Thymus (tissue), 14 donors: Measurements from ENCODE around the gene ENPP3. TPM values are rescaled to one million over a fixed set of nuclear protein-coding genes. Genes with fewer than 3 reads are reported as not detected.
A peak's percentile ranks its signal among the peaks of the same experiment; 100 is the strongest.

ENCODE experiments used
- DNase-seq, 9 donors: peaks; one replicate each; pipeline ENCODE4 v3.0.0-alpha.2; 2013; ENCODE audit warnings: low spot score in 9 of 9, low read depth in 6 of 9, missing footprints in 1 of 9
- H3K27ac ChIP-seq, 2 donors: one replicate each; pipeline ENCODE4 v1.5.1; 2013; ENCODE audit warnings: control low read depth in 1 of 2, low read depth in 1 of 2, low read length in 1 of 2, mild to moderate bottlenecking in 1 of 2, moderate library complexity in 1 of 2
- H3K27me3 ChIP-seq, 2 donors: one replicate each; pipeline ENCODE4 v1.5.1; 2013; ENCODE audit warnings: low read length in 1 of 2; ENCODE audit not compliant: control insufficient read depth in 2 of 2, insufficient read depth in 1 of 2
- H3K36me3 ChIP-seq, 2 donors: one replicate each; pipeline ENCODE4 v1.5.1; 2013; ENCODE audit warnings: low read length in 1 of 2, mild to moderate bottlenecking in 1 of 2, moderate library complexity in 1 of 2; ENCODE audit not compliant: control insufficient read depth in 2 of 2, insufficient read depth in 2 of 2
- H3K4me1 ChIP-seq, 2 donors: one replicate each; pipeline ENCODE4 v1.5.1; 2013; ENCODE audit warnings: low read length in 2 of 2; ENCODE audit not compliant: control insufficient read depth in 2 of 2, insufficient read depth in 2 of 2
- H3K4me3 ChIP-seq, 2 donors: one replicate each; pipeline ENCODE4 v1.5.1; 2013; ENCODE audit warnings: low read length in 2 of 2, control low read depth in 1 of 2, mild to moderate bottlenecking in 1 of 2
- H3K9me3 ChIP-seq, 2 donors: one replicate each; pipeline ENCODE4 v1.5.1; 2013; ENCODE audit warnings: low read length in 1 of 2, mild to moderate bottlenecking in 1 of 2; ENCODE audit not compliant: control insufficient read depth in 2 of 2, insufficient read depth in 1 of 2
- WGBS: extraction: QIAGEN DNeasy Blood & Tissue Kit; methylation state at CpG from one replicate; pipeline ENCODE4 v1.1.7; 2013; 5-methylcytosine and 5-hydroxymethylcytosine counted together
- long read RNA-seq, 10 donors: transcript quantifications; one replicate each; lab custom pipeline, GENCODE V29; 2026
- polyA plus RNA-seq: library from polyadenylated mRNA; stranded (reverse); fragments of 200-250 nt; gene quantifications from one replicate; pipeline ENCODE4 v1.2.3, GENCODE V29; 2013
- total RNA-seq: library from RNA; stranded (reverse); fragments of 120-200 nt; gene quantifications from one replicate; pipeline ENCODE4 v1.2.4, GENCODE V29; 2013
- donor health status: healthy.

ENPP3 gene
- total RNA-seq (4.4 TPM), polyA plus RNA-seq (50.5 TPM)
- long read RNA-seq, donor 1, result 0 reads
- long read RNA-seq, donor 2, result 0 reads
- long read RNA-seq, donor 3, result 0 reads
- long read RNA-seq, donor 4, result 0 reads
- long read RNA-seq, donor 5, result 0 reads
- long read RNA-seq, donor 6, result 0 reads
- long read RNA-seq, donor 7, partial matches to known transcripts, result 0 of 1 reads
- long read RNA-seq, donor 7, other reads (novel, unspliced or antisense), result 0 of 1 reads
- long read RNA-seq, donor 8, result 0 reads
- long read RNA-seq, donor 9, result 0 reads
- long read RNA-seq, donor 10, result 0 reads

- 92% methylated on average over 10 of the region's 10 CpGs for WGBS
Observed at GRCh38 chr6:131636880-131637792, at the start of gene ENPP3. TSS of gene ENPP3 (plus strand) at chr6:131637302. CDS start at chr6:131637385, 83 bp downstream.

GRCh38 chr6:131587909-131588308, 49.2 kb upstream of the ENPP3 start:
- WGBS, result 97% methylated on average over 4 of the region's 4 CpGs

More at GRCh38 chr6:131636880-131637792, at the start of gene ENPP3:
- no peak within 1 kb of the TSS for H3K4me3 ChIP-seq
- no peaks in the 10 kb centered on the region for H3K4me1 ChIP-seq
- peak within 1 kb of the TSS in 1 of 2 donors; percentile 41 for H3K27ac ChIP-seq
- no peaks in the 10 kb centered on the region for H3K9me3 ChIP-seq
- H3K36me3 ChIP-seq, result no peaks in the 10 kb centered on the region
- DNase-seq, result no peak
- H3K27me3 ChIP-seq, result no peaks in the 10 kb centered on the region

GRCh38 chr6:131588643-131589042, 48.5 kb upstream of the ENPP3 start:
- H3K9me3 ChIP-seq, result no peaks in the 10 kb centered on the region
- no peak overlapping the region for H3K27ac ChIP-seq
- H3K4me3 ChIP-seq, result no peak overlapping the region
- H3K27me3 ChIP-seq, result no peaks in the 10 kb centered on the region
- no peak for DNase-seq
- peaks cover 26 to 67% of the 10 kb centered on the region in 2 donors for H3K36me3 ChIP-seq
- no peaks in the 10 kb centered on the region for H3K4me1 ChIP-seq
- 96% methylated on average over 2 of the region's 2 CpGs for WGBS

More at GRCh38 chr6:131587909-131588308, 49.2 kb upstream of the ENPP3 start:
- no peaks in the 10 kb centered on the region for H3K9me3 ChIP-seq
- H3K27ac ChIP-seq, result no peak overlapping the region
- peaks cover 30 to 70% of the 10 kb centered on the region in 2 donors for H3K36me3 ChIP-seq
- no peaks in the 10 kb centered on the region for H3K27me3 ChIP-seq
- DNase-seq, result no peak
- H3K4me3 ChIP-seq, result no peak overlapping the region
- no peaks in the 10 kb centered on the region for H3K4me1 ChIP-seq

GRCh38 chr6:131592935-131593334, 44.2 kb upstream of the ENPP3 start:
- 100% methylated on average over 2 of the region's 2 CpGs for WGBS
- peaks cover 25 to 77% of the 10 kb centered on the region in 2 donors for H3K36me3 ChIP-seq
- no peaks in the 10 kb centered on the region for H3K9me3 ChIP-seq
- DNase-seq, result no peak
- H3K27ac ChIP-seq, result no peak overlapping the region
- no peaks in the 10 kb centered on the region for H3K27me3 ChIP-seq
- H3K4me1 ChIP-seq, result no peaks in the 10 kb centered on the region
- H3K4me3 ChIP-seq, result no peak overlapping the region

GRCh38 chr6:131594074-131594473, 43.0 kb upstream of the ENPP3 start:
- H3K36me3 ChIP-seq, result peaks cover 23 to 77% of the 10 kb centered on the region in 2 donors
- H3K27ac ChIP-seq, result no peak overlapping the region
- DNase-seq, result no peak
- WGBS, result 98% methylated on average over 11 of the region's 11 CpGs
- H3K9me3 ChIP-seq, result no peaks in the 10 kb centered on the region
- no peaks in the 10 kb centered on the region for H3K27me3 ChIP-seq
- no peak overlapping the region for H3K4me3 ChIP-seq
- no peaks in the 10 kb centered on the region for H3K4me1 ChIP-seq

- DNase-seq, result peak in 2 of 9 donors; percentile 4 to 22
- WGBS, result 99% methylated on average over 3 of the region's 3 CpGs
- no peak overlapping the region for H3K27ac ChIP-seq
- no peaks in the 10 kb centered on the region for H3K4me1 ChIP-seq
- no peak overlapping the region for H3K4me3 ChIP-seq
- peaks cover 26 to 79% of the 10 kb centered on the region in 2 donors for H3K36me3 ChIP-seq
- no peaks in the 10 kb centered on the region for H3K27me3 ChIP-seq
- no peaks in the 10 kb centered on the region for H3K9me3 ChIP-seq
Observed at GRCh38 chr6:131597446-131597845, 39.7 kb upstream of the ENPP3 start.

GRCh38 chr6:131600716-131601115, 36.4 kb upstream of the ENPP3 start:
- no peaks in the 10 kb centered on the region for H3K9me3 ChIP-seq
- DNase-seq, result no peak
- H3K27me3 ChIP-seq, result no peaks in the 10 kb centered on the region
- no peak overlapping the region for H3K27ac ChIP-seq
- WGBS, result 95% methylated on average over 4 of the region's 4 CpGs
- H3K36me3 ChIP-seq, result peaks cover 26 to 76% of the 10 kb centered on the region in 2 donors
- H3K4me1 ChIP-seq, result no peaks in the 10 kb centered on the region
- no peak overlapping the region for H3K4me3 ChIP-seq

GRCh38 chr6:131602781-131603312, 34.3 kb upstream of the ENPP3 start:
- Histone ChIP-seq H3K4me3 (no peak overlapping the region), H3K4me1 (no peaks in the 10 kb centered on the region), H3K27ac (no peak overlapping the region), H3K9me3 (no peaks in the 10 kb centered on the region), H3K36me3 (peaks cover 36 to 74% of the 10 kb centered on the region in 2 donors), H3K27me3 (no peaks in the 10 kb centered on the region)
- 95% methylated on average over 1 of the region's 1 CpG for WGBS
- DNase-seq, result no peak
